GM18517 (cell line): ENCODE measurements around the gene RCOR1.
"Not testable (repeated sequence)": the region's sequence is repeated elsewhere in the genome, so short reads cannot be mapped to it uniquely, and the experiment has no call there.

Experiments used
- ATAC-seq: cut with Tn5 transposase; IDR thresholded peaks from one replicate; pipeline ENCODE4 v1.9.1; 2021; ENCODE audit warnings: mild to moderate bottlenecking, moderate library complexity; ENCODE audit not compliant: unreplicated experiment

Gene RCOR1

DNA sequence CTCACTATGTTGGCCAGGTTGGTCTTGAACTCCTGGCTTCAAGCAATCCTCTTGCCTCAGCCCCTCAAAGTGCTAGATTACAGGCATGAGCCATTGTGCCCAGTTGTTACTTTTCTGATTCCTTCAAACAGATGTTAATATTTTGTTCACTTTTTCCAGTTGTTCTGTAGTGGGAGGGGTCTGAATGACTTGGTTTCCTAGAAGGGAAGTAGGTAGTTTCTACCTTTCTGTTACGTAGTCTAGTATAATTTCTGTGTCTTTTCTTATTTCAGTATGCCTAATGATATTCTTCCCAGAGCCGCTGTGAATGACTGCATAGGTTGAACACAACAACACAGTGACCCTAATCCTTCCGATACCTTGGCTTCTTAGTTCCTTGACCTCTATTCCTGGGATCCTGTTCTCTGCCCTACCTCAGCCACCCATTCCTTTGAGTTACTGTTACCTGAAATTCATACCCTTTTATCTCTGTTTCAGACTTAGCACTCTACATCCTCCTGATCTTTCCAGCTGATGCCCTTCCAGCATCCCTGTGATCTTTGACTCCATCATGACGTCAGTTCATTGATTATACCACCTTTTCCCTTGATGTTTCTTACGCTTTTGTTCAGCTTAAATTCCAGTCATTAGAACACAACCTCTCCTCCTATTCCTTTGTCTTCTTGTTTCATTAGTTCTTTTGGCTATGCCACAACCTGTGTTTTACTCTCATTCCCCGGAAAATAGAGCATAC lies 33.3 kb downstream of the RCOR1 start:
- no peak for ATAC-seq

DNA sequence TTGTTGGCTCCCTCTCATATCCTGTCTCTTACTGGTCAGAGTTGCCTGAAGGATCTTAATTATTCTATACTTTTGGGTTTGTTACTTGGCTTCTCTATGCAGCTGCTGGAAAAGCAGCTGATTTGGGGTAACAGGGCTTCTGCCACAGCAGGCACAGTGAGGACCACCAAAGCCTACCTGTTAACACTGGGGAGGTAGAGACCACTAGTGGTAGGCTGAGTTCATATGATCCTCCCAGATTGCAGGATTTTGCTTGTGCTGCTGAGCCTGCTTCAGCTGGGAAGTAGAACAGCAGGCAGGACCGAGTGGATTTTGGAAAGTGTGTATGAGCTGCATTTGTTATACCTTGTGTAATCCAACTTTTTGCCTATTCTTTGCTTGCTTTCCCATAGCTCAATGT lies 34.1 kb downstream of the RCOR1 start:
- ATAC-seq, result no peak

DNA sequence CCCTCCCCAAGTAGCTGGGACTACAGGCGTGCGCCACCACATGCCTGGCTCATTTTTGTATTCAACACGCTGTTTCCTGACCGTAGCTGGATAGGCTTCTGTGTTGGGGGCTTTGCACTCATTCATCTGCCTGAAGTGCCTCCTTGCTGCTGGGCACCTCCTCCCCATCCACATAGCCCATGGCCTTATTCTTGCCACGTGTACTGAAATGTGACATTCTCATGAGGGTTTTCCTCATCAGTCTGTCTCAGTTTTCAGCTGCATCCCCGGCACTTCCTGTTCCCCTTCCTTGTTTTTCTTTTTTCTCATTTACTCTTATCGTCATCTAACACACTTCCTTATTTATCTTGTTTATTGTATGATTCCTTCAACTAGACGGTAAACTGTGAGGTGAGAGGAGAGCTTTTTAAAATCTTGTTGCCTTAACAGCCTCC lies 36.6 kb downstream of the RCOR1 start:
- no peak for ATAC-seq

DNA sequence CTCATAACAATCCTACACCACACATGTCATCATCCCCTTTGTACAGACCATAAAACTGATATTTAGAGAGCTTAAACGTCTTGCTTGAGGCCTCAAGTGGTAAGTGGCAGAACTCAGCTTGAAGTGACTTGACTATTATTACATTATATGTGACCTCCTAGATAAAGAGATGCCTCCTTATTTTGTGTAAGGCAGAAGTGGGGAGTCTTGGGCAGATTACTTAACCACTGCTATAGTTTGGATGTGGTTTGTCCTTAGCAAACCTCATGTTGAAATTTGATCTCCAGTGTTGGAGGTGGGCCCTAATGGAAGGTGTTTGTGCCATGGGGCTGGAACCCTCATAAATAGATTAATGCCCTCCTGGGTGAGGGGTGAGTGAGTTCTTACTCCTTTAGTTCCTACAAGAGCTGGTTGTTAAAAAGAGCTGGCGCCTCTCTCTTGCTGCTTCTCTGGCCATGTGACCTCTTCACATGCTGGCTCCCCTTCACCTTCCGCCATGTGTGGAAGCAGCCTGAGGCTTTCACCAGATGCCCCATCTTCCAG lies 37.4 kb downstream of the RCOR1 start:
- no peak for ATAC-seq

DNA sequence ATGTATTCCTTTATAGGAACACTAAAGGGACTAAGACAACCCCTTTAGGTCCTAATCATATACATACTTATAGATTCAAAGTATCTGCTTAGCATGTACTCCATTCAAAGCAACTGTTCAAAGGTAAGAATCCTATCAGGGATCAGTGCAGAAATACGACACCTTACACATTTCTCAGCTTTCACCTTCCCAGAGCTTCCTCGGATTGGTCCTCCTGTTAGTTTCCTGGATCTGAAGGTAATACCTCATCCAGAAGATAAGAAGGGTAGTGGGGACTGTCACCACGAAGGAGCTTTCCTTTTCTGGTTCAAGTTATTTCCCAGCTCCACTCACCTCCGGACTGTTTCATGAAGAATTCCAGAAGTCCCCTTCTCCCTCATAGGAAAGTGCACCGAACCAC lies 38.0 kb downstream of the RCOR1 start:
- ATAC-seq, result no peak

DNA sequence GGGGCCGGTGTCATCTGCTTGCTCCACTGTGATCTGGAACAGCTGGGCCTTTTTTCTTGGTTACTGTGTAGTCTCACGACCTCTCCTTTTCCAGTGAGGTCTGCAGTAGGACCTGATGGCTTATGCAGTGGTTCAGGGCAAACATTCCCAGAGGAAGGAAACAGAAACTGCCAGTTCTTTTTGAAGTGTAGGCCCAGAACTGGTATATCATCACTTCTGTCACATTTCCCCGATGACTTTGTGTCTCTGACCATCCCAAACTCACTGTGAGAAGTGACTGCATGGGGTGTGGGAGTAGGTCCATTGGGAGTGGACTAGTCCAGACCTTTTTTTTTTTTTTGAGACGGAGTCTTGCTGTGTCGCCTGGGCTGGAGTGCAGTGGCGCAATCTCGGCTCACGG lies 38.4 kb downstream of the RCOR1 start:
- no peak for ATAC-seq

DNA sequence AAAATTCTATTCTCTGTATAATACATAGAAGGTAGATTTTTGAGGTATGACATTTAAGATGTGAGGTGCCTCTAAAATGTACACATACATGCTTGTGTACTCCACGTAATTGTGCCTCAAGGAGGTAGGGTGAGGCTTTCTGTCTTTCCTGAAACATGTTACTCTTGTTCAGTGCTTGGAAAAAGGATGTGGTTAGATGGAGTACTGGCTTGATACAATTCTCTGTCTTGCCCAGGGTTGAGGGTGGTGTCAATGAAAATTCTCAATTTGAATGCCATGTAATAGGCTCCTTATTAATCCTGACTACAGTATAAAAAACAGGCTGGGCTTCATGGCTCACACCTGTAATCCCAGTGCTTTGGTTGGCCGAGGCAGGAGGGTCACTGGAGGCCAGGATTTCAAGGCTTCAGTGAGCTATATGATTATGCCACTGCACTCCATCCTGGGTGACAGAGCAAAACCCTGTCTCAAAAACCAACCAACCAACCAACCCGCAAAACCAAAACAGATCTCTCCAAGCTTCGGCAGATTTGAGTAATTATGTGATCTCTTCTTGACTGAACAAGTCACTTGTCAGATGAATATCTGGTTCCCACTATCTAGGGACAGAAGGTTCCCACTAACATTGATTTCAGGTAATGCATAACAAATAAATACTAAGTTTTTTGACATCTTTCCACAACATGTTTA lies 41.6 kb downstream of the RCOR1 start:
- ATAC-seq, result no peak

DNA sequence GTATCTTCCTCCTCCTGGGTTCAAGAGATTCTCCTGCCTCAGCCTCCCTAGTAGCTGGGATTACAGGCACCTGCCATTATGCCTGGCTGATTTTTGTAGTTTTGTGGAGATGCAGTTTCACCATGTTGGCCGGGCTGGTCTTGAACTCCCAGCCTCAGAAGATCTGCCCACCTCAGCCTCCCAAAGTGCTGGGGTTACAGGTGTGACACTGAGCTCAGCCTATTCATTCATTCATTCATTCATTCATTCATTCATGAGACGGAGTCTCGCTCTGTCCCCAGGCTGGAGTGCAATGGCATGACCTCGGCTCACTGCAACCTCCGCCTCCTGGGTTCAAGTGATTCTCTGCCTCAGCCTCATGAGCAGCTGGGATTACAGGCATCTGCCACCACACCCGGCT lies 47.2 kb downstream of the RCOR1 start:
- ATAC-seq, result not testable (repeated sequence)

DNA sequence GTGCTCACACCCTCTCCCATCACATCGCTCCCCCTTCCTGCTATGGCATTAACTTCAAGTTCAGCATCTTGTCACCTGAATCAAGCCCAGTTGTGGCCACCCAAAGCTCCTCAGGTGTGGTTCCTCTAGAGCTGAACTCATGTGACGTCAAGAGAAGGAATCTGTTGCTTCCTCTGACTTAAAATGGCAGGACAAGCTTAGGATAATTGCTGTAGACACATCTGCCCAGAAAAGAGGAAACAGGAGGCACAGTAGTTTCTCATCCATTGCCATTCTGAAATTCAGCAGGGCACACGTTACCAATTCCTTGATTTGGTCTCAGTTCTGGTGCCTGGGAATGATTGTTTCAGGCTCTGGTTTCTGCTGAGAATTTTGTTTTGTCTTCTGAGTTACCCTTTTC lies 52.1 kb downstream of the RCOR1 start:
- no peak for ATAC-seq

DNA sequence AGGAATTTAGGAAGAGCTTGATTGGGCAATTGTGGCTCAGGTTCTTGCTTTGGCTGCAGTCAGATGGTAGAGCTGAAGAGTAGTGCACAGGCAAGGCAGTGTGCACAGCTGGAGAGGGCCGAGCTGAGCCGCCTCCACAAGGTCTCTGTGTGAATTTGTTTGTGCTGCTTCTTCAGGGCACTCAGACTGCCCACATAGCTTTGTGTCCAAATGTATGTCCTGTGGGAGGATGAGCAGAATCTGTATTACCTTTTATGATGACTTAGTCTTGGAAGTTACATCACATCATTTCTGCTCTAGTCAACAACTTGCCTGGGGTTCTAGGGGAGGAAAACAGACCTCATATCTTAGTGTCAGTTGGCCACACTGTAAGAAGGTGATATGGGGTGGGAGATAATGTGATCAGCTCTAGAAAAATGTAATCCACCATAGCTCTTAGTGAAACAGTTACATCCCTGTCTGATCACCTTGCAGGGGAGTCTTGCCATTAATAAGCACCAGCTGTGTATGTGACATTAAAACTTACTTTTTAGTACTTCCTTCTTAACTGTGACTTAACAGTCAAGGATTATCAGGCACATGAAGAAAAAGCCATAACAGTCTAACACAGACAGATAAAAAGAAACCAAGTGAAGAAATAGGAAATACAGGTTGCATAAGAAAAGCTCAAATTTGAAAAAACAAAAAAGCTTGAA lies 53.4 kb downstream of the RCOR1 start:
- ATAC-seq, result no peak

DNA sequence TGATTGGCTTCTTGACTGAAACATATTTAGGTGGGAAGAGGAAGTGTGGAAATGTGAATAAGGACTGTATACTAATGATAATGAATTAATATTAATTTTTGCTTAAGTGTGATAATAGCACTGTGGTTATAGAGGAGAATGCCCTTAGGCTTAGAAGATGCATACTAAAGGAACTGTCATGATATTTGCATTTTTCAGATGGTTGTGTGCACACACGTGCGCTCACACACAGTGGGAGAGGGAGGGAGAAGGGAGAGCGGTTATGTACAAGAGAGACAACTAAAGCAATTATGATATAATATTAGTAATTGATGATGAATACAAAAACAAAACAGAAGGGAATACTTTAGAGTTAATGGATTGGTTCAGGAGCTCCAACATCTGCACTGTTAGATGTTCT lies 54.2 kb downstream of the RCOR1 start:
- no peak for ATAC-seq

DNA sequence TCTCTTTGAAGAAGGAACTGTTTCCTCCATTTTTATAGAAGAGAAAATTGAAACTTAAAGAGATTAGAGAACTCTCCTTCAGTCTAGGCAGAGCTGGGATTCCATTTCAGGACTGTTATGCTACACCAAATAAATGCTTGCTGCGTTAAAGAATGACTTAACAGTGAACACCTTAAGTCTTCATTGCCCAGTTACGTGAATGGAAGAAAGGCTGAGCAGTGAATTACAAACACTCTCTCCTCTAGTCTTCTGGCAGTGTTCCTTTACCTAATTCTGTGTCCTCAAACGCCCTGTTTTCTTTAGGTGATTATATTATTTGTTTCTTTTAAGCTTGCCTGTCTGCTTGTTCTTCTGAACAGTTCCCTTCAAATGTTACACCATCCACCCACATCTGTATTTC lies 59.7 kb downstream of the RCOR1 start:
- ATAC-seq, result no peak

DNA sequence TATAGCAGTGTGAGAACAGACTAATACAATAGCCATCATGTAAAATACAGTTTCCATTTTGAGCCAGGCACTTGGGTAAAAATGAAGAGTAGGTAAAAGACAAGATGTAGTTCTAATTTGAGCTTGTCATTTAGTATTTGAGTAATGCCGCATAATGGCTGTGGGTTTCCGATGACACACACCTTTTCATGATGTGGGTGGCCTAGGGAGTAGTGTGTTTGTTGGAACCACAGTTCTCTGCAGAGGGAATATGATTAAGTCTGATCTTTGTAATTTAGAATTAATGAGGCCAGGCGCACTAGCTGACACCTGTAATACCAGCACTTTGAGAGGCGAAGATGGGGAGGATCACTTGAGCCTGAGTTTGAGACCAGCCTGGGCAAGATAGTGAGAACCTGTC lies 61.8 kb downstream of the RCOR1 start:
- no peak for ATAC-seq

DNA sequence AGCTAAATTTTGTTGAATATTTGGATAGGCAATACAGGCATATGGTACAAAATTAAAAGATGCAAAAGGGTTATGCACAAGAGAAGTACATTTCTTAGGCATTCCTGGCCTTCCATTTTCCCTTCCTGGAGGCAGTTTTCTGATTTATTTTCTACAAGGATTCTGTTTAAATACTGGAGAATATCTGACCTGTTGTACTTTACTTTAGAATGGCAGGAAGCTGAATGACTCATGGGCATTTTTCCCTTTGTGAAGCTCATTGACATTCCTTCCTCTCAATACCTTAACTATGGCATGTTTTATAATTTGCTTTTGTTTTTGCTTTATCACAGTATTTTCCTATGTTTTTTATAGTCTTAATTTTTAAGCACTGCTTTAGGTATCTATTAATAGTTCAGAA lies 62.7 kb downstream of the RCOR1 start:
- no peak for ATAC-seq

DNA sequence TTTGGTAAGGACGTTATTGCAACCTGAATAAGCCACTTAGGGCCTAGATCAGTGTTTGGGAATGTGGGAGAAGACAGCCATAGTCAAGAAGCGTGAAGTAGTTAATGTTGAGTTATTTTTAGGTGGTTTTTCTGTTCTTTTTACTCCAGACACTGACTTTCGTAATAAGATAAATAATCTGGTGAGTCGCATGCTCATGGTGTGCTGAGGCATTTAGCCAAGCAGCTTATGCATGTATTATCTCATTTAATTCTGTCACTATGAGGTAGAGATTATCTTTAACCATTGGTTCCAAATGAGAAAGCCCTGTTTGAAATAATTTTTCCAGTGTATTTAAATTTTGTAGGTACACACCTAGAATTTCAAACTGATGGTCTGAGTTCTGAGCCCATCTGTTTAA lies 67.3 kb downstream of the RCOR1 start:
- no peak for ATAC-seq

DNA sequence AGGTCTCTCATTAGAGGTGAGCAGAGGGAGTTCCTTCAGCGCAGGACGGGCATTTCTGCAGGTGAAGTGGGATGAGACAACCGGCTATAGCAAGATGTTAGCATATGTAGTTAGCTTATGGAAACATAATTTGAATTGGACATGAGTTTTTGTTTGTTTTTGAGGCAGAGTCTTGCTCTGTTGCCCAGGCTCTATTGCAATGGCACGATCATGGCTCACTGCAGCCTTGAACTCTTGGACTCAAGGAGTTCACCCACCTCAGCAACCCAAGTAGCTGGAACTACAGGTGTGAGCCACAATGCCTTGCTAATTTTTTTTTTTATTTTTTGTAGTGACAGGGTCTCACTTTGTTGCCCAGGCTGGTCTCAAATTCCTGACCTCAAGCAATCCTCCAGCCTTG lies 69.2 kb downstream of the RCOR1 start:
- ATAC-seq, result no peak

DNA sequence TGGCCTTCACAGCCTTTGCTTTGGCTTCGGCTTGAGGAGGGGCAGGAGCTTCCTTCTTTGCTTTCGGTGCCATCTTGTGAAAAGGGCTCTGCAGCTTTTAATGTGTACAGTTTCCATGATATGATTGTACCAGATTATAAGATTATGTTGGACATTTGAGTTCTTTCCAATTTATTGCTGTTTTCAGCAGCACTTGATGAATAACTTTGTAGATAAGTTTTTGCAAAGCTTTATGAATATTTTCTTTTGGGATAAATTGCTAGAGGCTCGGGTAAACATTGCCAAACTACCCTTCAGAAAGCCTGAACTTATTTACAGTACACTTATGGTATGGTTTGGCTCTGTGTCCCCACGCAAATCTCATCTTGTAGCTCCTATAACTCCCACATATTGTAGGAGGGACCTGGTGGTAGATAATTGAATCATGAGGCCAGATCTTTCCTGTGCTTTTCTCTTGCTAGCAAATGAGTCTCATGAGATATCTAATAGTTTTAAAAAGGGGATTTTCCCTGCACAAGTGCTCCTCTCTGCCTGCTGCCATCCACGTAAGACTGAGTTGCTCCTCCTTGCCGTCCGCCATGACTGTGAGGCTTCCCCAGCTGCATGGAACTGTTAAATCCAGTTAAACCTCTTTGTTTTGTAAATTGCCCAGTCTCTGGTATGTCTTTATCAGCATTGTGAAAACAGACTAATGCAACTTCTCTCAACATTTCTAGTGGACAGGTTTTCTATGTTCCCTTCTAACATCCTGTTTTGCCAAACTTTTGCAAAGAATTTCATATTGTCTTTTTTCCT lies 70.4 kb downstream of the RCOR1 start:
- no peak for ATAC-seq

DNA sequence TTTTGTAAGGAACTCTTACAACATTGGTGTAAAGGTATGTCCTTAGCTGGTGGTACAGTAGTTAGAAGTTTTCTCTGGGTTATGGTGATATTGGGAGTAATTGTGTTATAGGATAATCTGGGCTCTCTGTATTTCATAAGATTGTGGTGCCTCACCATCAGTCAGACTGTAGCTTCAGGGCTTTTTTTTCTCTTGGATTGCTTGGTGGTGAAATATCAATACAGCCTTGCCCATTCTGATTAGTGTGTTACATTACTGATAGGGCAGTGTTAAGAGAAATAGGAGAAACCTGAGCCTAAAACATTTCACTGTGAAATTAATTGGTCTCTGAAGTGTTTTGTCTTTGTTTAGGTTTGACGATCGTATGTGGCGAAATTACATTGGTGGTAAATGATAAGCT lies 71.0 kb downstream of the RCOR1 start:
- ATAC-seq, result no peak

DNA sequence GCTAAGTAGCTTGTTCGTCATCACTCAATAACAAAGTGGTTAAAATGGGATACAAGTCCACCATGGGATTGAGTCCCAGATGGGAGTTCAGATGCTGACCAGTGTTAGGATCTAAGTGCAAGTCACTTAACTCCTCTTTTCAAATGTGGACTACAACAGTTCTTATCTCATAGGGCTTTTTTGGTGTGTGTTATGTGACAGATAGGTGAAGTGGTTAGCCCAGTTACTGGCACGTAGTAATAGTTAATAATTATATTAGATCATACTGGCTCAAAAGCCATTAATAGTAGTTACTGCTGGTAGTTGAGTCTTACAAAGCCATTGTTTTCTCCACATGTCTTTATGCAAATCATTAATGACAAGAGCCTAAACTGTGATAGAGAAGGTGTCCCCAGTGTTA lies 73.2 kb downstream of the RCOR1 start:
- no peak for ATAC-seq

DNA sequence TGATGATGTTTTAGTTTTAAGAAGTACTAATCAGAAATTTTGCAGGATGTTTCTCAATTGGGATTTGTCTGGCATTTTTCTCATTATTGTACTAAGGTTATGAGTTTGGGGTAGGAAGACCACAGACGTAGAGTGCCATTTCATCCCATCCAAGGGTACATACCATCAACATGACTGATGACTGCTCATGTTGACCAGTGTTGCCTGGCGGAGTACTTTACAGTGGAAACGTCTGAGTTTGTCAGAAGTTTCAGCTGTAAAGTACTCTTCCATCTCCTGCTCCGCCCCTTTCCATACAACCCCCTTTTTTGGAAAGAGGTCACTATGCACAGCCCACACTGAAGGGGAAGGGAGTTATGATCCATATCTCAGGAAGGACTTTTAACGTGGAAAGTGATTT lies 74.2 kb downstream of the RCOR1 start:
- no peak for ATAC-seq

DNA sequence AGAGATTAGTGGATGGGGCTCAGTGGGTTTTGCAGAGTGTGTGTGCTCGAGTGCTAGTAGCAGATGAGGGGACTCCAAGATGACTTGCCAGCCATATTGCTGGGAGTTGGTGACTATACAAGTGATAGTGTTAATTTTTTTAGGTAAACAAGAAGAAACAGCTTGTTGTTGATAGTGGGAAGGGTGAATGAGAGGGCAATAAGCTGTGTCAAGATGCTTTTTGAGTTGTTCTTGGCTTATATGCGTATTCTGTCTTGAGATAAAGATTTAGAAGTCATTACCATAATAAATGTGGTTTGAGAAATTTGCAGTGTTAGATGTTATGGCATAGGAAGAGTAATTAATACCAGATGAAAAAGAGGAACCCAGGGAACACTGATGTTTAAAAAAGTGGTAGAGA lies 75.3 kb downstream of the RCOR1 start:
- ATAC-seq, result no peak
